HS-5 (cell line): ENCODE results near the gene CACNA1B.

ENCODE experiments used
- DNase-seq: peaks from one replicate; pipeline ENCODE4 v3.0.0-alpha.2; 2012; ENCODE audit warnings: low read depth

The CACNA1B gene

GRCh38 chr9:138040446-138041430 lies 163.2 kb downstream of the CACNA1B start:
- no peak for DNase-seq

- no peak for DNase-seq
Observed at GRCh38 chr9:138042146-138042545, 164.6 kb downstream of the CACNA1B start.

DNA sequence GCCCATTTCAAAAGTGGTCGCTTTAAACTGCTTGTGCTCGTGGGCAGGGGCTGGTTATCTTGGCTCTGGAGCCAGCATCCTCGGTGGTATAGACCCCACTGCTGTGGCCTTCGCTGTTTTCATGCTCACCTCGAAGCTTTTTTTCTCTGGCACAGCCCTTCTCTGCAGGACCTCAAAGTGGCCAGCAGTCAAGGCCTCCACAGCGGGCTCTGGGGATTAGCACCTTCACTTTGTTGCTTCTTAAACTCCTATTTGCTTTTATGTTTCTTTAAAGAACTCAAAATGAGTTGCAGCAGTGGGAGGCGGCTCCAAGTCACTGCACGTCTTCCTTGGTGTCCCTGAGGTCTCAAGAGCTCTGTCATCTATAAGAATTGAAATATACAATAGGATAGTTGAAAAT lies 165.1 kb downstream of the CACNA1B start:
- no peak for DNase-seq

DNA sequence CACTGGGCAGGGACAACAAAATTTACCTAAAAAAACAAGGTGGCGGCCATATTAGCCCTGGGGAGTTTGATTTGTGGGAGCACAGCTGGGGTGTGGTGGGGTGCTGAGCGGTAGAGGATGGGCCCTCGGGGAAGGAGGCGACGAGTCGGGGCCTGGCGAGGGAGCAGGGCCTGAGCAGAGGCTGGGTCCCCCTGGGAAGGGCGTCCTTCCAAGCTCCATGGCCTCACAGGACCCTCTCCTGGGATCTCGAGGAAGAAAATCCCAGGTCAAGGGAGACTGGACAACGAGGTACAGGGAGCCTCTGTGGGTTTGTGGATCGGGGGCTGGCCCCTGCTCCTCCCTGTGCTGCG lies 165.5 kb downstream of the CACNA1B start:
- no peak for DNase-seq

DNA sequence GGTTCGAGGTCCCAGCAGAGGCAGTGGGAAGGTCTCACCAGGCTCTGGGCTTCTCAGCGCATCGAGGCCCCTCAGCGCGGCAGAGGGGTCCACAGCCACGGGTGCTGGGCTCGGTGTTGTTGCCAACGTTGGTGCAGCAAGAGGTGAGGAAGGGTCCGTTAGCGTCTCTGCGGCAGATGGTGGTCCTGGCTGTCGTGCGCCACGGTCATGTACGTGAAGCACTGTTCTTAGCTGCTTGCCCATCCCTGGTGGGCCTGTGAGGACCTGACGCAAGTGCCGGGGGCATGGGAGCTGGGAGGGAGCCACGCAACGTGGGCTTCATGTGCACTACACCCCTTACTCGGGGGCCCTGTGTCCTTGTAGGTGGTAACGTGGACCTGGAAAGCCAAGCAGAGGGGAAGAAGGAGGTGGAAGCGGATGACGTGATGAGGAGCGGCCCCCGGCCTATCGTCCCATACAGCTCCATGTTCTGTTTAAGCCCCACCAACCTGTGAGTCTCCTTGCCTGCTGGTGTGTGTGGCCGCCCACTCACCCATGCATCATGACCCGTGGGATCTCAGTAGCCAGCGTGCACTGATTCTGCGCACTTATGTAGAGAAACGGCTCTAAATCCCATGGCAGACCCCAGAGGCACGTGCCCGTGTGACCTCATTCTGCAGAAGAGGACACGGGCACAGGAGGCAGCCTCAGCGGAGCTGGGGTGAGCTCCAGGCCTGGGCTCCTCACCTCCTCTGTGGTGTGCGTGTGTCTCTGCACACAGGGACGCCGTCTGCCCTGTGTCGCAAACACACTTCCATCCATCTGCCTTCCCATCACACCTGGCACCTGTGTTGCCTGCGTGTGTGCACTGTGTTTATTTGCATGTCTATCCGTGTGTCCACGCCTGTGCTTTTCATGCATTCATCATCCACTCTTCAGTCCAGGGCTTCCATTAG lies 166.1 kb downstream of the CACNA1B start:
- no peak for DNase-seq

GRCh38 chr9:138044485-138045383 lies 167.2 kb downstream of the CACNA1B start:
- no peak for DNase-seq

GRCh38 chr9:138045541-138046490 lies 168.2 kb downstream of the CACNA1B start:
- DNase-seq: no peak

DNA sequence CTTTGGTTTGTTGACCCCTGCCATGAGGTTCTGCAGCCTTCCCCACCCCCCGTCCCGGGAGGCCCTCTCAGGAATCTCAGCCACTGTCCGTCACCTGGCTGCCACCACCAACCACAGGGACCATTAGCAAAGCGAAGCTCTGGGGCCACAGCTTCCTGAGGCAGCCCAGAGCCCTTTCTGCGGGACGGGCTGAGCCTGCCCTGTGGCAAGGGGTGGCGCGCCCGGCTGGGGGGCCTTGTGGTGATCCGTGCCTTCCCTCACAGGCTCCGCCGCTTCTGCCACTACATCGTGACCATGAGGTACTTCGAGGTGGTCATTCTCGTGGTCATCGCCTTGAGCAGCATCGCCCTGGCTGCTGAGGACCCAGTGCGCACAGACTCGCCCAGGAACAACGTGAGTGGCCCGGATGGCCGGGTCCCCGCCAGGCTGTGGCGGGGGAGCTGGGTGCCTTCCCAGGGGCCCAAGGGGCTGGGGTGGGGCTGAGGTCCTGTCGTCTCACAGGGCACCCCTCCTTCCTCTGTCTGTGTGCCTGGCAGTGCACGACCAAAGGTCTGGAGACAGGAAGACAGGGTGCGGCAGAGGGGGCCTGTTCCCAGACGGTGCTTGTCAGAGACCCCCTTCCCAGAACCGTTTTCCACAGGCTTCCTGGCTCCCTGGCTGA lies 169.2 kb downstream of the CACNA1B start:
- DNase-seq: no peak

DNA sequence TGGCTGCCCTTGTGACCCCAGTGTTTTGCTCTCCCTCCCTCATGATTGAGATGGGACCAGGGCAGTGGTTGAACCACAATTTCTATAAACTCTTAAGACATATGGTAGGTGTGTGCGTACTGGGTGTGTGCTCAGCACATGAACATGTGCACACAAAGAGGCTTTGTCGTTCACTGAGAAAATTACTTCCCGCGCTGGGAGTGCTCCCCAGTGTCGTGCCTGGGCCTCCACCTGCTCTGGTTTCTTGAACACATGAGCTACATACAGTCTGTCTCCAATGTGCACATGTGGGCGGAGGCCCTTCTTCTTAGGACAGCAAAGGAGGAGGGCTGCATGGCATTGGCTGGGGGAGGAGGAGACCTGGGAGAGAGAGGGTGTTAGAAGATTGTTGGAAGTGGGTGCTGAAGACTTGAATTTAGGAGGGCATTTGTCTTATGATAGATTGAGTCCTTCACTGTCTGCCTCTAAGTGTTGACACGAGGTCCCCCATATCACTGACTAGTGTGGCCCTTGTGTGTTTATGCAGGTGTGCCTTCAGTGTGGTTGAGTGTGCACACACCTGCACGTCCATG lies 170.0 kb downstream of the CACNA1B start:
- DNase-seq: no peak

GRCh38 chr9:138048184-138048583 lies 170.6 kb downstream of the CACNA1B start:
- DNase-seq: no peak

DNA sequence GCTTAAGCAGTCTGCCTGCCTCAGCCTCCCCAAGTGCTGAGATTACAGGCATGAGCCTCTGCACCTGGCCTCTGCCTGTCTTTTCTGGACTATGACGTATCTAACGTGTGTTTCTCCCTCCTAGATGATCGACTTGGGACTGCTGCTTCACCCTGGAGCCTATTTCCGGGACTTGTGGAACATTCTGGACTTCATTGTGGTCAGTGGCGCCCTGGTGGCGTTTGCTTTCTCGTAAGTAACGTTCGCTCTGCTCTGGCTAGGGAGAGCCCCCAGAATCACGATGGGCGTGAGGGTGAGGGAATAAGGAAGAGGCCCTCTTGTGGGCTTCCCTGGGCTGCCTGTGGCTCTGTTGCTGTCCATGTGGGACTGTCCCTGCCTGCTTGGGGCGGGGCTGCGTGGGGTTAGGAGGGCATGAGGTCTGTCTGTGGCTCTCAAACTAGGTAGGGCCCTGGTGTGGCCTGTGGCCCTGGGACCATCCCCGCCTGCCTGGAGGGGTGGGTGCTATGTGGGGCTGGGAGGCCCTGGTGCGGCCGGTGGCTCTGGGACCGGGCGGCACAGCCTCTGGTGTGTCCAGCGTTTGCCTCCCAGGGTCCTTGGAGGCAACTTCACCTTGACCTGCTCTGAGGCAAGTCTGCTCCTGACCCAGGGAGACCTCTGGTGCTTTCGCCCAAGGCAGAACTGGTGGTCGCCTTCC lies 171.7 kb downstream of the CACNA1B start:
- no peak for DNase-seq

GRCh38 chr9:138049779-138050471 lies 172.3 kb downstream of the CACNA1B start:
- no peak for DNase-seq

- DNase-seq: no peak
Observed at GRCh38 chr9:138050472-138051330, 173.1 kb downstream of the CACNA1B start.

GRCh38 chr9:138051586-138052321 lies 174.2 kb downstream of the CACNA1B start:
- DNase-seq: no peak

GRCh38 chr9:138052322-138052615 lies 174.7 kb downstream of the CACNA1B start:
- DNase-seq: no peak

DNA sequence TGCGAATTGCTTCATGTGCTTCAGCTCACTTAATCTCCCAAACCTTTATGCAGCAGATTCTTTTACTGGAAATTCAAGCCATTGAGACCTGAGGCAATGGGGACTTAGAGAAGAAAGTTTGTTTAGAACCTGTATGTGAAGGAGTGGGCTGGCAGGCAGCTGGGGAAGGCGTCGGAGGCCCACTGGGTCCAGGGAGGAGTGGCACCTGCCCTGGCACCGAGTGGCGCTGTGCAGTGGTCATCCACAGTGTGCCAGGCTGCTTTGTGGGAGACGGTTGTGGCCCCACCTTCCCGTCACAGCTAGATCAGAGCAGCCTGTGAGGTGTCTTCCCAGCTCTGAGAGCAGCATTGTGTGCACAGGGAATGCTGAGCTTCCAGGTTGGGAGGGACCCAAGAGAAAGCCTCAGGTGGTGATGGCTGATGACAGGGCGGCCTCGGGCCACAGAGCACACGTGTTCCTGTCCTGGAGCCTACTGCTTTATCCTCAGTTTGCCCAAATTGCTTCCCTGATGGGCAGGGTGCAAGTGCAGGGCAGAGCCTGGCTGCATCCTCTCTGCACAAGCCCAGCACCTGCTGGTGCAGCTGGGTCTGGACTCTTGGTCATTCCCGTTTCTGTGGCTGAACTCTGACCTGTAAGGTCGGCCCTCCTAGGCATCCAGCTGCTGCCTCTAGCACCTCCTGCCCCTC lies 175.2 kb downstream of the CACNA1B start:
- DNase-seq: no peak
